ENCODE data around the gene SIGLEC7.

The SIGLEC7 gene

GRCh38 chr19:51142119-51142518 lies at the start of gene SIGLEC7:
Gene SIGLEC7 (plus strand): TSS chr19:51142301. CDS start chr19:51142370, 69 bp downstream.
- DNase-seq (ENCODE audit: low read depth): no peak

GRCh38 chr19:51093101-51093500 lies 49.0 kb upstream of the SIGLEC7 start:
- no peak for DNase-seq (ENCODE audit: low read depth)

GRCh38 chr19:51093510-51094345 lies 48.4 kb upstream of the SIGLEC7 start:
- no peak for DNase-seq (ENCODE audit: low read depth)

GRCh38 chr19:51094696-51095279 lies 47.3 kb upstream of the SIGLEC7 start:
- peak; percentile 11 for DNase-seq (ENCODE audit: low read depth)

- no peak for DNase-seq (ENCODE audit: low read depth)
Observed at GRCh38 chr19:51096473-51097165, 45.5 kb upstream of the SIGLEC7 start.

GRCh38 chr19:51097166-51097738 lies 44.8 kb upstream of the SIGLEC7 start:
- DNase-seq (ENCODE audit: low read depth): peak; percentile 51

- DNase-seq (ENCODE audit: low read depth): no peak
Observed at GRCh38 chr19:51097796-51098195, 44.3 kb upstream of the SIGLEC7 start.

GRCh38 chr19:51098365-51099046 lies 43.6 kb upstream of the SIGLEC7 start:
- no peak for DNase-seq (ENCODE audit: low read depth)

GRCh38 chr19:51099047-51099382 lies 43.1 kb upstream of the SIGLEC7 start:
- DNase-seq (ENCODE audit: low read depth): no peak

- DNase-seq (ENCODE audit: low read depth): no peak
Observed at GRCh38 chr19:51100601-51101000, 41.5 kb upstream of the SIGLEC7 start.

GRCh38 chr19:51101171-51101865 lies 40.8 kb upstream of the SIGLEC7 start:
- no peak for DNase-seq (ENCODE audit: low read depth)

GRCh38 chr19:51102991-51103390 lies 39.1 kb upstream of the SIGLEC7 start:
- DNase-seq (ENCODE audit: low read depth): no peak

- no peak for DNase-seq (ENCODE audit: low read depth)
Observed at GRCh38 chr19:51103926-51104341, 38.2 kb upstream of the SIGLEC7 start.

GRCh38 chr19:51107406-51108065 lies 34.6 kb upstream of the SIGLEC7 start:
- no peak for DNase-seq (ENCODE audit: low read depth)

- peak; percentile 99 for DNase-seq (ENCODE audit: low read depth)
Observed at GRCh38 chr19:51108066-51108804, 33.9 kb upstream of the SIGLEC7 start, which contains the start of gene CTU1. Gene CTU1 (minus strand): TSS chr19:51108409. CDS start chr19:51104569, 3,840 bp downstream.

GRCh38 chr19:51108805-51109146 lies 33.3 kb upstream of the SIGLEC7 start:
- no peak for DNase-seq (ENCODE audit: low read depth)

- DNase-seq (ENCODE audit: low read depth): no peak
Observed at GRCh38 chr19:51110666-51110971, 31.5 kb upstream of the SIGLEC7 start.

GRCh38 chr19:51111606-51112005 lies 30.5 kb upstream of the SIGLEC7 start:
- no peak for DNase-seq (ENCODE audit: low read depth)

- no peak for DNase-seq (ENCODE audit: low read depth)
Observed at GRCh38 chr19:51114087-51114729, 27.9 kb upstream of the SIGLEC7 start.

GRCh38 chr19:51116736-51117286 lies 25.3 kb upstream of the SIGLEC7 start:
- no peak for DNase-seq (ENCODE audit: low read depth)
